ENCODE data around the gene MTA3.

DNA sequence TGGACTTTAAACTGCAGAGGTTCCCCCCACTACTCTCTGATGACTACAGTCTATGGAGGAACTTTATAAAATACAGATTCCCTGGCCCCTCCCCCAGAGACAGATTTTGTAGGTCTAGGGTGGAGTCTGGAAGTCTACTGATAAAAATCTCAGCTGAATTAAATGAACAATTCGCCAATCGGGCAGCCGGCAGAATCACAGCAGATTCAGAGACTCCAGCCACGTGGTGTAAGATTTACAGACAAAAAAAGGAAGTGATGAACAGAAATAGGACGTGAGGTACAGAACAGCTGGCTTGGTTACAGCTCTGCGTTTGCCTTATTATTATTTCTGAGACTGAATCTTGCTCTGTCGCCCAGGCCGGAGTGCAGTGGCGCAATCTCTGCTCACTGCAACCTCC lies 21.4 kb upstream of the MTA3 start:
- TF ChIP-seq CTCF (IDR thresholded peaks at IDR 0.05; ENCODE audit: low read depth, low read length, poor library complexity, severe bottlenecking) (no peak), EZH2phosphoT487 (IDR thresholded peaks at IDR 0.05; ENCODE audit: borderline replicate concordance, low read length) (no peak)

All from DOHH2 (cell line).